Fibroblast of mammary gland (primary cell): Measurements from ENCODE around the gene ADH4.
A peak's percentile ranks its signal among the peaks of the same experiment; 100 is the strongest.
"Not testable (repeated sequence)": the region's sequence is repeated elsewhere in the genome, so short reads cannot be mapped to it uniquely, and the experiment has no call there.

Experiments used
- DNase-seq: peaks from one replicate; pipeline ENCODE4 v3.0.0-alpha.2; 2010; ENCODE audit warnings: low read depth
- H3K4me3 ChIP-seq: 2 replicates; pipeline ENCODE4 v1.5.1; 2011; ENCODE audit warnings: low read depth, mild to moderate bottlenecking, low read length, moderate library complexity; ENCODE audit not compliant: control insufficient read depth
- CTCF ChIP-seq: conservative IDR thresholded peaks from 2 replicates; pipeline ENCODE4 v1.5.1; 2011; ENCODE audit warnings: low read depth, low read length, inconsistent platforms; ENCODE audit not compliant: control insufficient read depth, insufficient read depth

ADH4 gene

GRCh38 chr4:99117876-99118693, 26.0 kb downstream of the ADH4 start:
- no peak overlapping the region for H3K4me3 ChIP-seq
- TF ChIP-seq CTCF, result peak; percentile 40
- peak; percentile 49 for DNase-seq

DNA sequence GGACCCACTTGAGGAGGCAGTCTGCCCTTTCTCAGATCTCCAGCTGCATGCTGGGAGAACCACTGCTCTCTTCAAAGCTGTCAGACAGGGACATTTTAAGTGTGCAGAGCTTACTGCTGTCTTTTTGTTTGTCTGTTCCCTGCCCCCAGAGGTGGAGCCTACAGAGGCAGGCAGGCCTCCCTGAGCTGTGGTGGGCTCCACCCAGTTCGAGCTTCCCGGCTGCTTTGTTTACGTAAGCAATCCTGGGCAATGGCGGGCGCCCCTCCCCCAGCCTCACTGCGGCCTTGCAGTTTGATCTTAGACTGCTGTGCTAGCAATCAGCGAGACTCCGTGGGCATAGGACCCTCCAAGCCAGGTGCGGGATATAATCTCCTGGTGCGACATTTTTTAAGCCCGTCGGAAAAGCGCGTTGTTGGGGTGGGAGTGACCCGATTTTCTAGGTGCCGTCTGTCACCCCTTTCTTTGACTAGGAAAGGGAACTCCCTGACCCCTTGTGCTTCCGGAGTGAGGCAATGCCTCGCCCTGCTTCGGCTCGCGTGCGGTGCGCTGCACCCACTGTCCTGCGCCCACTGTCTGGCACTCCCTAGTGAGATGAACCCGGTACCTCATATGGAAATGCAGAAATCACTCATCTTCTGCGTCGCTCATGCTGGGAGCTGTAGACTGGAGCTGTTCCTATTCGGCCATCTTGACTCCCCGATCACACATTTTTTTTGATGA, 26.8 kb downstream of the ADH4 start:
- not testable (repeated sequence) for H3K4me3 ChIP-seq, DNase-seq

DNA sequence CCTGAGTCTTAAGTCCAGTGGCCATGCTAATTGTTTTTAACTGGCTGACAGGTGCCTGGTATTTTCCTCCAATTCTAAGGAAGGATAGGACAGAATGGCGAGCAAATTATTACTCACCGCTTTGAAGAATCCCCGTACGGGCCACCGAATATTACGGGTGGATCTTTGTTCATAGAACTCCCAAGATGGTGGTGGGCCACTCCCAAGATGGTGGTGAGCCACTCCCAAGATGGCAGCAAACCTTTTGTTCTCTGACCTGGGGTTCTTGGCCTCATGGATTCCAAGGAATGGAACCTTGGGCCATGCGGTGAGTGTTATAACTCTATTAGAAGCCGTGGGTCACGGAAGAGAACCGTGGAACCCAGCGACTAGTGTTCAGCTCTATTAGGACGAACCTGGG, 34.8 kb downstream of the ADH4 start:
- DNase-seq, H3K4me3 ChIP-seq: not testable (repeated sequence)

GRCh38 chr4:99104153-99104552, 39.9 kb downstream of the ADH4 start:
- TF ChIP-seq CTCF, result no peak
- no peak for DNase-seq
- no peak overlapping the region for H3K4me3 ChIP-seq

- TF ChIP-seq CTCF, result no peak
- H3K4me3 ChIP-seq, result no peak overlapping the region
- DNase-seq, result no peak
Measured at GRCh38 chr4:99103166-99103565, 40.9 kb downstream of the ADH4 start.

- H3K4me3 ChIP-seq, result no peak overlapping the region
- no peak for TF ChIP-seq CTCF
- no peak for DNase-seq
Measured at GRCh38 chr4:99102634-99103033, 41.5 kb downstream of the ADH4 start.

- TF ChIP-seq CTCF, result no peak
- H3K4me3 ChIP-seq, result no peak overlapping the region
- DNase-seq, result no peak
Measured at GRCh38 chr4:99100876-99101275, 43.2 kb downstream of the ADH4 start.

GRCh38 chr4:99099814-99100213, 44.3 kb downstream of the ADH4 start:
- H3K4me3 ChIP-seq, DNase-seq: not testable (repeated sequence)
